Liver (tissue), 3 donors: ENCODE measurements around the gene NFIA.

Experiments
- EGR1 ChIP-seq, 2 donors: IDR thresholded peaks; 2 replicates each; pipeline ENCODE4 v1.6.1; 2016 to 2018; ENCODE audit warnings: antibody characterized with exemption in 2 of 2, low read depth in 2 of 2
- GABPA ChIP-seq, 2 donors: IDR thresholded peaks in 1 of 2; conservative IDR thresholded peaks in 1 of 2; 2 replicates each; pipeline ENCODE4 v1.6.1; 2016; ENCODE audit warnings: antibody characterized with exemption in 2 of 2, mild to moderate bottlenecking in 1 of 2, moderate library complexity in 1 of 2
- HNF4A ChIP-seq, 2 donors: conservative IDR thresholded peaks; 2 replicates each; pipeline ENCODE4 v1.6.1; 2016; ENCODE audit warnings: antibody characterized with exemption in 2 of 2, mild to moderate bottlenecking in 2 of 2
- HNF4G ChIP-seq: IDR thresholded peaks from 2 replicates; pipeline ENCODE4 v1.6.1; 2016; ENCODE audit warnings: antibody characterized with exemption
- JUND ChIP-seq, 2 donors: IDR thresholded peaks; 2 replicates each; pipeline ENCODE4 v1.6.1; 2016; ENCODE audit warnings: antibody characterized with exemption in 2 of 2
- MAX ChIP-seq: IDR thresholded peaks from 2 replicates; pipeline ENCODE4 v1.6.1; 2016; ENCODE audit warnings: antibody characterized with exemption
- NR2F2 ChIP-seq: IDR thresholded peaks from 2 replicates; pipeline ENCODE4 v1.6.1; 2016; ENCODE audit warnings: antibody characterized with exemption
- RAD21 ChIP-seq, 2 donors: IDR thresholded peaks; 2 replicates each; pipeline ENCODE4 v1.6.1; 2016; ENCODE audit warnings: antibody characterized with exemption in 2 of 2, mild to moderate bottlenecking in 2 of 2
- TAF1 ChIP-seq: conservative IDR thresholded peaks from 2 replicates; pipeline ENCODE4 v1.6.1; 2016; ENCODE audit warnings: antibody characterized with exemption, mild to moderate bottlenecking
- YY1 ChIP-seq: IDR thresholded peaks from 2 replicates; pipeline ENCODE4 v1.6.1; 2016; ENCODE audit warnings: antibody characterized with exemption, mild to moderate bottlenecking
- TF ChIP-seq, protein P1 (sequence below): fragments of 150-350 bp; IDR thresholded peaks from 2 replicates; pipeline ENCODE4 v1.5.1; 2017; ENCODE audit warnings: improper control_type of control experiment, low read depth, low read length; ENCODE audit not compliant: missing input control
- TF ChIP-seq, protein P2 (sequence below): IDR thresholded peaks from 2 replicates; pipeline ENCODE4 v1.6.1; 2016; ENCODE audit warnings: antibody characterized with exemption
- donor health status: healthy.
- donor health status: healthy.

GRCh38 chr1:61322769-61323168, 240.4 kb downstream of the NFIA start:
- TF ChIP-seq, protein P1, sequence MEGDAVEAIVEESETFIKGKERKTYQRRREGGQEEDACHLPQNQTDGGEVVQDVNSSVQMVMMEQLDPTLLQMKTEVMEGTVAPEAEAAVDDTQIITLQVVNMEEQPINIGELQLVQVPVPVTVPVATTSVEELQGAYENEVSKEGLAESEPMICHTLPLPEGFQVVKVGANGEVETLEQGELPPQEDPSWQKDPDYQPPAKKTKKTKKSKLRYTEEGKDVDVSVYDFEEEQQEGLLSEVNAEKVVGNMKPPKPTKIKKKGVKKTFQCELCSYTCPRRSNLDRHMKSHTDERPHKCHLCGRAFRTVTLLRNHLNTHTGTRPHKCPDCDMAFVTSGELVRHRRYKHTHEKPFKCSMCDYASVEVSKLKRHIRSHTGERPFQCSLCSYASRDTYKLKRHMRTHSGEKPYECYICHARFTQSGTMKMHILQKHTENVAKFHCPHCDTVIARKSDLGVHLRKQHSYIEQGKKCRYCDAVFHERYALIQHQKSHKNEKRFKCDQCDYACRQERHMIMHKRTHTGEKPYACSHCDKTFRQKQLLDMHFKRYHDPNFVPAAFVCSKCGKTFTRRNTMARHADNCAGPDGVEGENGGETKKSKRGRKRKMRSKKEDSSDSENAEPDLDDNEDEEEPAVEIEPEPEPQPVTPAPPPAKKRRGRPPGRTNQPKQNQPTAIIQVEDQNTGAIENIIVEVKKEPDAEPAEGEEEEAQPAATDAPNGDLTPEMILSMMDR = no peak
- TF ChIP-seq, protein P2, sequence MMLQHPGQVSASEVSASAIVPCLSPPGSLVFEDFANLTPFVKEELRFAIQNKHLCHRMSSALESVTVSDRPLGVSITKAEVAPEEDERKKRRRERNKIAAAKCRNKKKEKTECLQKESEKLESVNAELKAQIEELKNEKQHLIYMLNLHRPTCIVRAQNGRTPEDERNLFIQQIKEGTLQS = no peak
- TF ChIP-seq NR2F2 (no peak), MAX (peak; percentile 49), JUND (IDR thresholded peaks at IDR 0.05) (peak in 1 of 2 donors; percentile 15), HNF4A (conservative IDR thresholded peaks at IDR 0.05) (peak; percentile 20 to 49), TAF1 (no peak), HNF4G (no peak), EGR1 (IDR thresholded peaks at IDR 0.05; ENCODE audit: low read depth in 2 of 2) (no peak), RAD21 (IDR thresholded peaks at IDR 0.05) (peak in 1 of 2 donors; percentile 5), YY1 (peak; percentile 86), GABPA (IDR thresholded peaks at IDR 0.05 in 1 of 2, conservative IDR thresholded peaks at IDR 0.05 in 1 of 2) (no peak)
